DND-41 (cell line): ENCODE measurements around the gene PYGO1.

Experiments used
- EZH2 ChIP-seq: IDR thresholded peaks from 3 replicates; pipeline ENCODE4 v1.6.1; 2012; ENCODE audit warnings: borderline replicate concordance, low read depth, mild to moderate bottlenecking, moderate library complexity, low read length, inconsistent platforms; ENCODE audit not compliant: severe bottlenecking
- TF ChIP-seq, protein P1 (sequence below): IDR thresholded peaks from 2 replicates; pipeline ENCODE4 v1.5.1; 2012; ENCODE audit warnings: borderline replicate concordance, low read length, moderate library complexity, mild to moderate bottlenecking; ENCODE audit not compliant: poor library complexity, severe bottlenecking; ENCODE audit errors: extremely low read depth

DNA sequence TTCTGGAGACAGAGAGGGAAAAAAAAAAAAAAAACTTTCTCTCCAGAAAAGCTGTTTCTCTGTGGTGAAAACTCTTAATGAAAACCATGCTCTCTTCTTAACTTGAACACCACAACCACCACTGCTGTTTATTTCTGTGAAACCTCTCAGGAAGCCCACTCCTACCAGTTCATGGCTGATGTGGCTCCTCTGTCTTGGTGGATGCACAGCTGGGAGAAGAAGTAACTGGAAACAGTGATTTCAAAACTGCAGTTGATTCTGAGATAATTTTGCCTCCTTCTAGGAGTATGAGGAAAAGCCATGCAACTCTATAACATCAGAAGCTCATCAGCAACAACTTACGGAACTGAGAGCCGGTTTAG, 40.2 kb upstream of the PYGO1 start:
- TF ChIP-seq, protein P1, sequence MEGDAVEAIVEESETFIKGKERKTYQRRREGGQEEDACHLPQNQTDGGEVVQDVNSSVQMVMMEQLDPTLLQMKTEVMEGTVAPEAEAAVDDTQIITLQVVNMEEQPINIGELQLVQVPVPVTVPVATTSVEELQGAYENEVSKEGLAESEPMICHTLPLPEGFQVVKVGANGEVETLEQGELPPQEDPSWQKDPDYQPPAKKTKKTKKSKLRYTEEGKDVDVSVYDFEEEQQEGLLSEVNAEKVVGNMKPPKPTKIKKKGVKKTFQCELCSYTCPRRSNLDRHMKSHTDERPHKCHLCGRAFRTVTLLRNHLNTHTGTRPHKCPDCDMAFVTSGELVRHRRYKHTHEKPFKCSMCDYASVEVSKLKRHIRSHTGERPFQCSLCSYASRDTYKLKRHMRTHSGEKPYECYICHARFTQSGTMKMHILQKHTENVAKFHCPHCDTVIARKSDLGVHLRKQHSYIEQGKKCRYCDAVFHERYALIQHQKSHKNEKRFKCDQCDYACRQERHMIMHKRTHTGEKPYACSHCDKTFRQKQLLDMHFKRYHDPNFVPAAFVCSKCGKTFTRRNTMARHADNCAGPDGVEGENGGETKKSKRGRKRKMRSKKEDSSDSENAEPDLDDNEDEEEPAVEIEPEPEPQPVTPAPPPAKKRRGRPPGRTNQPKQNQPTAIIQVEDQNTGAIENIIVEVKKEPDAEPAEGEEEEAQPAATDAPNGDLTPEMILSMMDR = no peak
- TF ChIP-seq EZH2 = no peak
